ENCODE measurements around the gene LETM1. TPM values are rescaled to one million over a fixed set of nuclear protein-coding genes. Genes with fewer than 3 reads are reported as not detected.
A peak's percentile ranks its signal among the peaks of the same experiment; 100 is the strongest.

The LETM1 gene
- total and polyA plus RNA-seq, 2 donors (not counting 1 experiment from before 2014, with no cell fraction given) = 15.8 to 70.4 TPM

DNA sequence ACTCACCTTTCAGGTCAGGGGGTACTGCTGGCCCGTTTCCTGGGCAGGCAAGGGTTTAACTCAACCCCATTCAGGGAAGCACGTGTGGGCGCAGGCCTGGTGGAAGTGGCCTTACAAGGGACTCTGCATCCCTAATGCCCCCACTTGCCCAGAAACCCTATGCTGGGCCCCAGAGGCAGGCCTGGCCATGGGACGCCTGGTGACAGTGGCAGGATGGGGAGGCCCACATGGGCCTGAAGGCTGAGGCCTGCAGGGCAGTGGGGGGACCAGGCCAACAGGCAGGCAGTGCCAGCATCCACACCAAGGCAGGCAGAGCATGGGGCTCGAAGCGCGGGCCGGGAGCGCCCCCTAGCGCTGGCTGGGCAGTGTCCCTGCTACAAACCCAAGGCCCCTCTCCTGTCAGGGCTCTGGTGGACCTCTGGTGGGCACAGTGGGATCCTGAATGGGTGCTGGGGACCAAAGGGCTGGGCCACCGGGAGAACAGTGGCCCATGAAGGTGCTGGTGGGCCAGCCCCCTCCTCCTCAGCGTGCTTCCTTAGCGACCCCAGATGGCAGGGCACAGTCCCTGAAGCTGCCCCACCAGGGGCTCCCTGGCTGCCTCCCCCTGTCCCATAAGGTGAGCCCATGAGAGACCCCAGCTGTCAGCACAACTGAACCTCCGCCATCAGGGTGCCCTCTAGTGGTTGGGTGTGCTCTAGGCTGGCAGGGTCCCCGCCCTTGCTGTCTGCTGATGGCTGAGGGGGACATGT is 46.0 kb downstream of the LETM1 start:
- Histone ChIP-seq H3K4me2 (ENCODE audit: extremely low read depth, insufficient read depth, low read length) (no peak overlapping the region), H4K20me1 (ENCODE audit: control insufficient read depth, extremely low read depth, insufficient read depth, low read length) (no peaks in the 10 kb centered on the region), H3K36me3 (ENCODE audit: control insufficient read depth, insufficient read depth, low read length) (peaks cover 8% of the 10 kb centered on the region), H2AFZ (ENCODE audit: low read length) (no peak overlapping the region), H3K9me3 (ENCODE audit: control insufficient read depth, insufficient read depth, low read depth, low read length) (no peaks in the 10 kb centered on the region), H3K27me3 (ENCODE audit: control insufficient read depth, insufficient read depth, low read length) (no peaks in the 10 kb centered on the region), H3K79me2 (ENCODE audit: control insufficient read depth, insufficient read depth, low read length) (no peaks in the 10 kb centered on the region), H3K4me1 (ENCODE audit: control insufficient read depth, extremely low read depth, insufficient read depth, low read length) (no peaks in the 10 kb centered on the region), H3K27ac (ENCODE audit: insufficient read depth, low read length) (no peak overlapping the region), H3K9ac (ENCODE audit: insufficient read depth, low read length) (no peak overlapping the region), H3K4me3 (replicated peaks in 1 of 4; ENCODE audit: control extremely low read depth in 1 of 4, insufficient read depth in 1 of 4, low read depth in 3 of 4, low read length in 4 of 4) (no peak overlapping the region)
- TF ChIP-seq, protein P1, sequence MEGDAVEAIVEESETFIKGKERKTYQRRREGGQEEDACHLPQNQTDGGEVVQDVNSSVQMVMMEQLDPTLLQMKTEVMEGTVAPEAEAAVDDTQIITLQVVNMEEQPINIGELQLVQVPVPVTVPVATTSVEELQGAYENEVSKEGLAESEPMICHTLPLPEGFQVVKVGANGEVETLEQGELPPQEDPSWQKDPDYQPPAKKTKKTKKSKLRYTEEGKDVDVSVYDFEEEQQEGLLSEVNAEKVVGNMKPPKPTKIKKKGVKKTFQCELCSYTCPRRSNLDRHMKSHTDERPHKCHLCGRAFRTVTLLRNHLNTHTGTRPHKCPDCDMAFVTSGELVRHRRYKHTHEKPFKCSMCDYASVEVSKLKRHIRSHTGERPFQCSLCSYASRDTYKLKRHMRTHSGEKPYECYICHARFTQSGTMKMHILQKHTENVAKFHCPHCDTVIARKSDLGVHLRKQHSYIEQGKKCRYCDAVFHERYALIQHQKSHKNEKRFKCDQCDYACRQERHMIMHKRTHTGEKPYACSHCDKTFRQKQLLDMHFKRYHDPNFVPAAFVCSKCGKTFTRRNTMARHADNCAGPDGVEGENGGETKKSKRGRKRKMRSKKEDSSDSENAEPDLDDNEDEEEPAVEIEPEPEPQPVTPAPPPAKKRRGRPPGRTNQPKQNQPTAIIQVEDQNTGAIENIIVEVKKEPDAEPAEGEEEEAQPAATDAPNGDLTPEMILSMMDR (conservative IDR thresholded peaks at IDR 0.05 in 1 of 2, IDR thresholded peaks at IDR 0.05 in 1 of 2; ENCODE audit: low read depth in 1 of 2, low read length in 2 of 2) = peak; percentile 64 to 83
- no peak for TF ChIP-seq EZH2 (IDR thresholded peaks at IDR 0.05; ENCODE audit: low read length, missing control alignments)
- peak; percentile 27 to 57 for DNase-seq (ENCODE audit: low read depth in 2 of 2)

DNA sequence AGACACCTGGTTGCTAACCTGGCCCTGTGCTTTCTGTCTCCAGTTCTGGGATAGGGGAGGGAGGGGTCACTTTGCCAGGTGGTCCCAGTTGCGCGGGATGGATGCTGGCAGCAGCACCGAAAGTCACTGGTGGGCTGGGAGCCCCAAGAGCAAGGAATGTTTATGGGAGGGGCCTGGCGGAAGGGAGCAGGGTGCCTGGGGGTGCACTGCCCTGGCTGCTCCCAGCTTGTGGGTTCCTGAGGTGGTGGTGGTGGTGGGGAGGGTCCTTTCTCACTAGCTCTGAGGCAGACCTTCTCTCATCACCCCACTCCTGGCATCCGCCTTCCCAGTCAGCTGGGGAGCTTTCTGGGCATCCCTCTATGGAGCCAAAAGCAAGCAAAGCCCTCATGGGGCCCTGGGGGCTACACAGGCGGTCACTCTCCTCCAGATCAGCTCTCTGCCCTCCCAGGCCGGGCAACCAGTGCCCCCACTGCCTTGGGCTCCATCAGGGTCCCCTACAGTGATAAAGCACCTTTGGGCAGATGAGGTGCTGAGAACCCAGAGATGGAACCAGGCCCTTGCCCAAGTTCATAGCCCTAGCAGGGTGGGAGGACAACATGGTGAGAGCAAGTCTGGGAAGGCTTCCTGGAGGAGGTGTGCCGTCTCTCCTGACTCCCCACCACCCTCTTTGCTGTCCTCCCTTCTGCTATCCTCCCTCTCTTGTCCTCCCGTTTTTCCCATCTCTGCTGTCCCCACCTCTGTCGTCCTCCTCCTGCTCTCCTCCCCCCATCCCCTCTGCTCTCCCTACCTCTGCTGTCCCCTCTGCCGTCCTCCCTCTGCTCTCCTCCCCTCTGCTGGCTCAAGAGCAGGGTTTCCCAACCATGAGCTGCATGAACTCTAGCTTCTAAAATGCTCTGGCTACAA is 46.9 kb downstream of the LETM1 start:
- no peaks in the 10 kb centered on the region for H4K20me1 ChIP-seq (ENCODE audit: control insufficient read depth, extremely low read depth, insufficient read depth, low read length)
- H3K36me3 ChIP-seq (ENCODE audit: control insufficient read depth, insufficient read depth, low read length) = peaks cover 2% of the 10 kb centered on the region
- no peaks in the 10 kb centered on the region for H3K9me3 ChIP-seq (ENCODE audit: control insufficient read depth, insufficient read depth, low read depth, low read length)
- H3K4me2 ChIP-seq (ENCODE audit: extremely low read depth, insufficient read depth, low read length) = no peak overlapping the region
- H3K9ac ChIP-seq (ENCODE audit: insufficient read depth, low read length) = no peak overlapping the region
- no peak overlapping the region for H3K27ac ChIP-seq (ENCODE audit: insufficient read depth, low read length)
- H3K4me3 ChIP-seq (replicated peaks in 1 of 4; ENCODE audit: control extremely low read depth in 1 of 4, insufficient read depth in 1 of 4, low read depth in 3 of 4, low read length in 4 of 4) = no peak overlapping the region
- no peak overlapping the region for H2AFZ ChIP-seq (ENCODE audit: low read length)
- DNase-seq (ENCODE audit: low read depth in 2 of 2) = no peak
- no peaks in the 10 kb centered on the region for H3K4me1 ChIP-seq (ENCODE audit: control insufficient read depth, extremely low read depth, insufficient read depth, low read length)
- H3K79me2 ChIP-seq (ENCODE audit: control insufficient read depth, insufficient read depth, low read length) = no peaks in the 10 kb centered on the region
- H3K27me3 ChIP-seq (ENCODE audit: control insufficient read depth, insufficient read depth, low read length) = no peaks in the 10 kb centered on the region
- TF ChIP-seq, protein P1 (conservative IDR thresholded peaks at IDR 0.05 in 1 of 2, IDR thresholded peaks at IDR 0.05 in 1 of 2; ENCODE audit: low read depth in 1 of 2, low read length in 2 of 2) = no peak
- no peak for TF ChIP-seq EZH2 (IDR thresholded peaks at IDR 0.05; ENCODE audit: low read length, missing control alignments)

DNA sequence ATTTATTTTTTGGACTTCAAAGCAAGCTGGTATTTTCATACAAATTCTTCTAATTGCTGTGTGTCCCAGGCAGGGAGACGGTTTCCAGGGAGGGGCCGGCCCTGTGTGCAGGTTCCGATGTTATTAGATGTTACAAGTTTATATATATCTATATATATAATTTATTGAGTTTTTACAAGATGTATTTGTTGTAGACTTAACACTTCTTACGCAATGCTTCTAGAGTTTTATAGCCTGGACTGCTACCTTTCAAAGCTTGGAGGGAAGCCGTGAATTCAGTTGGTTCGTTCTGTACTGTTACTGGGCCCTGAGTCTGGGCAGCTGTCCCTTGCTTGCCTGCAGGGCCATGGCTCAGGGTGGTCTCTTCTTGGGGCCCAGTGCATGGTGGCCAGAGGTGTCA is 47.6 kb downstream of the LETM1 start:
- Histone ChIP-seq H3K9me3 (ENCODE audit: control insufficient read depth, insufficient read depth, low read depth, low read length) (no peaks in the 10 kb centered on the region), H3K4me3 (replicated peaks in 1 of 4; ENCODE audit: control extremely low read depth in 1 of 4, insufficient read depth in 1 of 4, low read depth in 3 of 4, low read length in 4 of 4) (no peak overlapping the region), H4K20me1 (ENCODE audit: control insufficient read depth, extremely low read depth, insufficient read depth, low read length) (no peaks in the 10 kb centered on the region), H3K4me1 (ENCODE audit: control insufficient read depth, extremely low read depth, insufficient read depth, low read length) (no peaks in the 10 kb centered on the region), H3K9ac (ENCODE audit: insufficient read depth, low read length) (no peak overlapping the region), H3K36me3 (ENCODE audit: control insufficient read depth, insufficient read depth, low read length) (no peaks in the 10 kb centered on the region), H3K27me3 (ENCODE audit: control insufficient read depth, insufficient read depth, low read length) (no peaks in the 10 kb centered on the region), H2AFZ (ENCODE audit: low read length) (no peak overlapping the region), H3K79me2 (ENCODE audit: control insufficient read depth, insufficient read depth, low read length) (no peaks in the 10 kb centered on the region), H3K4me2 (ENCODE audit: extremely low read depth, insufficient read depth, low read length) (no peak overlapping the region), H3K27ac (ENCODE audit: insufficient read depth, low read length) (no peak overlapping the region)
- no peak for TF ChIP-seq EZH2 (IDR thresholded peaks at IDR 0.05; ENCODE audit: low read length, missing control alignments)
- TF ChIP-seq, protein P1 (conservative IDR thresholded peaks at IDR 0.05 in 1 of 2, IDR thresholded peaks at IDR 0.05 in 1 of 2; ENCODE audit: low read depth in 1 of 2, low read length in 2 of 2) = no peak
- DNase-seq (ENCODE audit: low read depth in 2 of 2) = no peak

All from fibroblast of lung (primary cell).